Measurements from ENCODE around the gene CFAP92.

Gene CFAP92

GRCh38 chr3:129036222-129037092 lies 42.6 kb upstream of the CFAP92 start:
- H3K36me3 ChIP-seq (ENCODE audit: control insufficient read depth in 4 of 4, insufficient read depth in 4 of 4, low read length in 3 of 4), result peaks cover 0 to 19% (median 8%) of the 10 kb centered on the region in 4 experiments
- no peak overlapping the region for H3K4me3 ChIP-seq (ENCODE audit: control insufficient read depth in 1 of 7, extremely low read depth in 1 of 7, insufficient read depth in 4 of 7, low read depth in 2 of 7, low read length in 6 of 7)
- no peak overlapping the region for H3K27ac ChIP-seq (ENCODE audit: insufficient read depth in 1 of 2, low read depth in 1 of 2, low read length in 2 of 2, poor library complexity in 1 of 2, severe bottlenecking in 2 of 2)
- no peak for DNase-seq
- POLR2A ChIA-PET, result interaction anchor here (0.8 kb wide), 1 partner anchor 9 kb away, joined by 3 read pairs; no protein-coding TSS in a partner anchor
- CTCF ChIA-PET, result interaction anchor here (0.5 to 4.0 kb wide), 6 partner anchors 9 to 84 kb away, joined by 3 to 26 read pairs (median 4); no protein-coding TSS in a partner anchor
- H3K27me3 ChIP-seq (replicated peaks in 2 of 5; ENCODE audit: control insufficient read depth in 4 of 5, insufficient read depth in 5 of 5, low read length in 4 of 5), result no peaks in the 10 kb centered on the region
- 83% methylated on average over 9 of the region's 10 CpGs for WGBS (ENCODE audit: insufficient coverage)
- H3K9me3 ChIP-seq (ENCODE audit: control extremely low read depth in 1 of 5, control insufficient read depth in 4 of 5, insufficient read depth in 2 of 5, low read depth in 1 of 5, low read length in 4 of 5), result no peaks in the 10 kb centered on the region
- H3K4me1 ChIP-seq (ENCODE audit: control extremely low read depth in 1 of 4, control insufficient read depth in 4 of 4, insufficient read depth in 4 of 4, low read length in 3 of 4), result peaks cover 0 to 41% (median 29%) of the 10 kb centered on the region in 4 experiments

GRCh38 chr3:129035360-129036221 lies 41.7 kb upstream of the CFAP92 start:
- 97% methylated on average over 3 of the region's 11 CpGs for WGBS (ENCODE audit: insufficient coverage)
- no peaks in the 10 kb centered on the region for H3K27me3 ChIP-seq (replicated peaks in 2 of 5; ENCODE audit: control insufficient read depth in 4 of 5, insufficient read depth in 5 of 5, low read length in 4 of 5)

GRCh38 chr3:129034642-129035041 lies 40.8 kb upstream of the CFAP92 start:
- WGBS (ENCODE audit: insufficient coverage), result 100% methylated on average over 3 of the region's 6 CpGs
- no peaks in the 10 kb centered on the region for H3K9me3 ChIP-seq (ENCODE audit: control extremely low read depth in 1 of 5, control insufficient read depth in 4 of 5, insufficient read depth in 2 of 5, low read depth in 1 of 5, low read length in 4 of 5)
- CTCF ChIA-PET, result interaction anchor here (0.8 to 2.9 kb wide), 5 partner anchors 9 to 64 kb away, joined by 3 to 13 read pairs (median 3); no protein-coding TSS in a partner anchor
- POLR2A ChIA-PET, result no interaction called here
- no peaks in the 10 kb centered on the region for H3K27me3 ChIP-seq (replicated peaks in 2 of 5; ENCODE audit: control insufficient read depth in 4 of 5, insufficient read depth in 5 of 5, low read length in 4 of 5)
- DNase-seq, result peak in 2 of 3 donors; percentile 28 to 33
- H3K4me3 ChIP-seq (ENCODE audit: control insufficient read depth in 1 of 7, extremely low read depth in 1 of 7, insufficient read depth in 4 of 7, low read depth in 2 of 7, low read length in 6 of 7), result no peak overlapping the region
- H3K4me1 ChIP-seq (ENCODE audit: control extremely low read depth in 1 of 4, control insufficient read depth in 4 of 4, insufficient read depth in 4 of 4, low read length in 3 of 4), result peaks cover 0 to 36% (median 26%) of the 10 kb centered on the region in 4 experiments
- H3K36me3 ChIP-seq (ENCODE audit: control insufficient read depth in 4 of 4, insufficient read depth in 4 of 4, low read length in 3 of 4), result peaks cover 0 to 25% (median 12%) of the 10 kb centered on the region in 4 experiments
- no peak overlapping the region for H3K27ac ChIP-seq (ENCODE audit: insufficient read depth in 1 of 2, low read depth in 1 of 2, low read length in 2 of 2, poor library complexity in 1 of 2, severe bottlenecking in 2 of 2)

More at GRCh38 chr3:129035360-129036221, 41.7 kb upstream of the CFAP92 start:
- ChIA-PET POLR2A (no interaction called here), CTCF (interaction anchor here (1.3 to 4.0 kb wide), 6 partner anchors 9 to 34 kb away, joined by 4 to 26 read pairs (median 6); no protein-coding TSS in a partner anchor)
- no peak overlapping the region for H3K27ac ChIP-seq (ENCODE audit: insufficient read depth in 1 of 2, low read depth in 1 of 2, low read length in 2 of 2, poor library complexity in 1 of 2, severe bottlenecking in 2 of 2)
- H3K9me3 ChIP-seq (ENCODE audit: control extremely low read depth in 1 of 5, control insufficient read depth in 4 of 5, insufficient read depth in 2 of 5, low read depth in 1 of 5, low read length in 4 of 5), result no peaks in the 10 kb centered on the region
- H3K4me3 ChIP-seq (ENCODE audit: control insufficient read depth in 1 of 7, extremely low read depth in 1 of 7, insufficient read depth in 4 of 7, low read depth in 2 of 7, low read length in 6 of 7), result peak overlapping the region in 1 of 7 experiments; percentile 4
- peaks cover 0 to 41% (median 29%) of the 10 kb centered on the region in 4 experiments for H3K4me1 ChIP-seq (ENCODE audit: control extremely low read depth in 1 of 4, control insufficient read depth in 4 of 4, insufficient read depth in 4 of 4, low read length in 3 of 4)
- DNase-seq, result peak in 2 of 3 donors; percentile 80 to 86
- peaks cover 0 to 22% (median 10%) of the 10 kb centered on the region in 4 experiments for H3K36me3 ChIP-seq (ENCODE audit: control insufficient read depth in 4 of 4, insufficient read depth in 4 of 4, low read length in 3 of 4)

- ChIA-PET POLR2A (no interaction called here), CTCF (interaction anchor here (0.8 to 2.9 kb wide), 5 partner anchors 8 to 63 kb away, joined by 3 to 13 read pairs (median 3); no protein-coding TSS in a partner anchor)
- H3K27me3 ChIP-seq (replicated peaks in 2 of 5; ENCODE audit: control insufficient read depth in 4 of 5, insufficient read depth in 5 of 5, low read length in 4 of 5), result no peaks in the 10 kb centered on the region
- H3K27ac ChIP-seq (ENCODE audit: insufficient read depth in 1 of 2, low read depth in 1 of 2, low read length in 2 of 2, poor library complexity in 1 of 2, severe bottlenecking in 2 of 2), result no peak overlapping the region
- H3K36me3 ChIP-seq (ENCODE audit: control insufficient read depth in 4 of 4, insufficient read depth in 4 of 4, low read length in 3 of 4), result peaks cover 0 to 25% (median 12%) of the 10 kb centered on the region in 4 experiments
- peaks cover 0 to 30% (median 23%) of the 10 kb centered on the region in 4 experiments for H3K4me1 ChIP-seq (ENCODE audit: control extremely low read depth in 1 of 4, control insufficient read depth in 4 of 4, insufficient read depth in 4 of 4, low read length in 3 of 4)
- no peak for DNase-seq
- H3K9me3 ChIP-seq (ENCODE audit: control extremely low read depth in 1 of 5, control insufficient read depth in 4 of 5, insufficient read depth in 2 of 5, low read depth in 1 of 5, low read length in 4 of 5), result no peaks in the 10 kb centered on the region
- H3K4me3 ChIP-seq (ENCODE audit: control insufficient read depth in 1 of 7, extremely low read depth in 1 of 7, insufficient read depth in 4 of 7, low read depth in 2 of 7, low read length in 6 of 7), result no peak overlapping the region
- 95% methylated on average over 9 of the region's 12 CpGs for WGBS (ENCODE audit: insufficient coverage)
These were observed 39.9 kb upstream of the CFAP92 start for GRCh38 chr3:129033633-129034321.

- Histone ChIP-seq H3K4me3 (ENCODE audit: control insufficient read depth in 1 of 7, extremely low read depth in 1 of 7, insufficient read depth in 4 of 7, low read depth in 2 of 7, low read length in 6 of 7) (no peak overlapping the region), H3K27ac (ENCODE audit: insufficient read depth in 1 of 2, low read depth in 1 of 2, low read length in 2 of 2, poor library complexity in 1 of 2, severe bottlenecking in 2 of 2) (no peak overlapping the region), H3K36me3 (ENCODE audit: control insufficient read depth in 4 of 4, insufficient read depth in 4 of 4, low read length in 3 of 4) (peaks cover 0 to 25% (median 12%) of the 10 kb centered on the region in 4 experiments), H3K4me1 (ENCODE audit: control extremely low read depth in 1 of 4, control insufficient read depth in 4 of 4, insufficient read depth in 4 of 4, low read length in 3 of 4) (peaks cover 0 to 30% (median 23%) of the 10 kb centered on the region in 4 experiments), H3K9me3 (ENCODE audit: control extremely low read depth in 1 of 5, control insufficient read depth in 4 of 5, insufficient read depth in 2 of 5, low read depth in 1 of 5, low read length in 4 of 5) (no peaks in the 10 kb centered on the region), H3K27me3 (replicated peaks in 2 of 5; ENCODE audit: control insufficient read depth in 4 of 5, insufficient read depth in 5 of 5, low read length in 4 of 5) (no peaks in the 10 kb centered on the region)
- WGBS (ENCODE audit: insufficient coverage), result 100% methylated on average over 3 of the region's 7 CpGs
- ChIA-PET CTCF (interaction anchor here (1.2 to 2.9 kb wide), 3 partner anchors 13 to 21 kb away, joined by 3 to 13 read pairs (median 3); no protein-coding TSS in a partner anchor), POLR2A (no interaction called here)
- DNase-seq, result no peak
These were observed 39.3 kb upstream of the CFAP92 start for GRCh38 chr3:129033151-129033550.

GRCh38 chr3:129032716-129033115 lies 38.8 kb upstream of the CFAP92 start:
- WGBS (ENCODE audit: insufficient coverage), result 94% methylated on average over 9 of the region's 14 CpGs
- Histone ChIP-seq H3K4me3 (ENCODE audit: control insufficient read depth in 1 of 7, extremely low read depth in 1 of 7, insufficient read depth in 4 of 7, low read depth in 2 of 7, low read length in 6 of 7) (no peak overlapping the region), H3K27me3 (replicated peaks in 2 of 5; ENCODE audit: control insufficient read depth in 4 of 5, insufficient read depth in 5 of 5, low read length in 4 of 5) (no peaks in the 10 kb centered on the region), H3K27ac (ENCODE audit: insufficient read depth in 1 of 2, low read depth in 1 of 2, low read length in 2 of 2, poor library complexity in 1 of 2, severe bottlenecking in 2 of 2) (no peak overlapping the region), H3K4me1 (ENCODE audit: control extremely low read depth in 1 of 4, control insufficient read depth in 4 of 4, insufficient read depth in 4 of 4, low read length in 3 of 4) (peaks cover 0 to 30% (median 23%) of the 10 kb centered on the region in 4 experiments), H3K9me3 (ENCODE audit: control extremely low read depth in 1 of 5, control insufficient read depth in 4 of 5, insufficient read depth in 2 of 5, low read depth in 1 of 5, low read length in 4 of 5) (no peaks in the 10 kb centered on the region), H3K36me3 (ENCODE audit: control insufficient read depth in 4 of 4, insufficient read depth in 4 of 4, low read length in 3 of 4) (peaks cover 0 to 25% (median 12%) of the 10 kb centered on the region in 4 experiments)
- ChIA-PET POLR2A (no interaction called here), CTCF (interaction anchor here (1.2 to 2.9 kb wide), 3 partner anchors 16 to 20 kb away, joined by 3 to 13 read pairs (median 5); no protein-coding TSS in a partner anchor)
- DNase-seq, result no peak
